ENCODE results near the gene FANCE.
"Not testable (repeated sequence)": the region's sequence is repeated elsewhere in the genome, so short reads cannot be mapped to it uniquely, and the experiment has no call there.

FANCE gene

GRCh38 chr6:35500782-35501181 lies 48.6 kb downstream of the FANCE start:
- DNase-seq: no peak

GRCh38 chr6:35501784-35502183 lies 49.6 kb downstream of the FANCE start:
- no peak for DNase-seq

GRCh38 chr6:35503534-35503933 lies 51.4 kb downstream of the FANCE start:
- DNase-seq: no peak

GRCh38 chr6:35505999-35506412 lies 53.9 kb downstream of the FANCE start:
- no peak for DNase-seq

GRCh38 chr6:35506536-35506935 lies 54.4 kb downstream of the FANCE start:
- no peak for DNase-seq

GRCh38 chr6:35507221-35507620 lies 55.1 kb downstream of the FANCE start:
- no peak for DNase-seq

GRCh38 chr6:35508027-35508426 lies 55.9 kb downstream of the FANCE start:
- no peak for DNase-seq

GRCh38 chr6:35508542-35508941 lies 56.4 kb downstream of the FANCE start:
- DNase-seq: no peak

GRCh38 chr6:35510916-35511561 lies 58.9 kb downstream of the FANCE start:
- no peak for DNase-seq

GRCh38 chr6:35511562-35511941 lies 59.4 kb downstream of the FANCE start:
- no peak for DNase-seq

- DNase-seq: no peak
These were observed 59.9 kb downstream of the FANCE start for GRCh38 chr6:35512006-35512405.

- DNase-seq: no peak
These were observed 60.6 kb downstream of the FANCE start, which contains the start of gene TULP1 for GRCh38 chr6:35512740-35513139. TSS of gene TULP1 (minus strand) at chr6:35512896. CDS start at chr6:35512858, 38 bp downstream.

GRCh38 chr6:35514587-35514986 lies 62.4 kb downstream of the FANCE start:
- DNase-seq: no peak

GRCh38 chr6:35515939-35516338 lies 63.8 kb downstream of the FANCE start:
- not testable (repeated sequence) for DNase-seq
